ENCODE results near the gene KRT6A. TPM values are rescaled to one million over a fixed set of nuclear protein-coding genes. Genes with fewer than 3 reads are reported as not detected.

Gene KRT6A
- total RNA-seq: not detected

GRCh38 chr12:52493172-52493571 is at the start of gene KRT6A:
TSS of gene KRT6A (minus strand) at chr12:52493257. CDS start at chr12:52493188, 69 bp downstream.
- DNase-seq: no peak

GRCh38 chr12:52542157-52542556 is 49.1 kb upstream of the KRT6A start:
- DNase-seq: no peak

GRCh38 chr12:52541709-52542108 is 48.7 kb upstream of the KRT6A start:
- DNase-seq: no peak

GRCh38 chr12:52540531-52540930 is 47.5 kb upstream of the KRT6A start:
- DNase-seq: no peak

GRCh38 chr12:52539821-52540173 is 46.7 kb upstream of the KRT6A start:
- no peak for DNase-seq

- DNase-seq: no peak
Observed at GRCh38 chr12:52539083-52539820, 46.2 kb upstream of the KRT6A start.

- no peak for DNase-seq
Observed at GRCh38 chr12:52537101-52537500, 44.0 kb upstream of the KRT6A start.

- DNase-seq: no peak
Observed at GRCh38 chr12:52535574-52535973, 42.5 kb upstream of the KRT6A start.

- no peak for DNase-seq
Observed at GRCh38 chr12:52534482-52534881, 41.4 kb upstream of the KRT6A start.

- DNase-seq: no peak
Observed at GRCh38 chr12:52533686-52534470, 40.8 kb upstream of the KRT6A start.

GRCh38 chr12:52532636-52533035 is 39.6 kb upstream of the KRT6A start:
- no peak for DNase-seq

- no peak for DNase-seq
Observed at GRCh38 chr12:52531566-52532300, 38.7 kb upstream of the KRT6A start.

GRCh38 chr12:52530905-52531304 is 37.8 kb upstream of the KRT6A start:
- DNase-seq: no peak

GRCh38 chr12:52530366-52530765 is 37.3 kb upstream of the KRT6A start:
- DNase-seq: no peak

- DNase-seq: no peak
Observed at GRCh38 chr12:52529846-52530245, 36.8 kb upstream of the KRT6A start.

GRCh38 chr12:52529417-52529816 is 36.4 kb upstream of the KRT6A start:
- no peak for DNase-seq

- no peak for DNase-seq
Observed at GRCh38 chr12:52528641-52529143, 35.6 kb upstream of the KRT6A start.

- no peak for DNase-seq
Observed at GRCh38 chr12:52527121-52527800, 34.2 kb upstream of the KRT6A start.

- DNase-seq: no peak
Observed at GRCh38 chr12:52526511-52526951, 33.5 kb upstream of the KRT6A start.

- no peak for DNase-seq
Observed at GRCh38 chr12:52525661-52526499, 32.8 kb upstream of the KRT6A start.

- no peak for DNase-seq
Observed at GRCh38 chr12:52524898-52525591, 32.0 kb upstream of the KRT6A start.
